Osteocyte (in vitro differentiated cells): Measurements from ENCODE around the gene GHR. TPM values are rescaled to one million over a fixed set of nuclear protein-coding genes. Genes with fewer than 3 reads are reported as not detected.
A peak's percentile ranks its signal among the peaks of the same experiment; 100 is the strongest.
"Not testable (repeated sequence)": the region's sequence is repeated elsewhere in the genome, so short reads cannot be mapped to it uniquely, and the experiment has no call there.

Source experiments
- DNase-seq: peaks from one replicate; pipeline ENCODE4 v3.0.0; 2021; ENCODE audit warnings: mixed read lengths; ENCODE audit not compliant: unreplicated experiment; ENCODE audit errors: extremely low spot score
- H3K27ac Mint-ChIP-seq: one replicate; pipeline ENCODE4 v1.8.0; 2021; ENCODE audit warnings: mild to moderate bottlenecking, mixed read lengths; ENCODE audit not compliant: unreplicated experiment
- H3K27me3 Mint-ChIP-seq: one replicate; pipeline ENCODE4 v1.8.0; 2021; ENCODE audit warnings: mixed read lengths; ENCODE audit not compliant: unreplicated experiment
- H3K36me3 Mint-ChIP-seq: one replicate; pipeline ENCODE4 v1.8.0; 2021; ENCODE audit warnings: mixed read lengths; ENCODE audit not compliant: unreplicated experiment
- H3K4me1 Mint-ChIP-seq: one replicate; pipeline ENCODE4 v1.8.0; 2021; ENCODE audit warnings: mixed read lengths; ENCODE audit not compliant: unreplicated experiment
- H3K4me3 Mint-ChIP-seq: one replicate; pipeline ENCODE4 v1.8.0; 2021; ENCODE audit warnings: mild to moderate bottlenecking, moderate library complexity, mixed read lengths; ENCODE audit not compliant: unreplicated experiment
- H3K9me3 Mint-ChIP-seq: one replicate; pipeline ENCODE4 v1.8.0; 2021; ENCODE audit warnings: mixed read lengths; ENCODE audit not compliant: unreplicated experiment
- CTCF ChIP-seq: fragments of 200-600 bp; sonication (generic); IDR thresholded peaks from 2 replicates; pipeline ENCODE4 v1.5.0; 2021; ENCODE audit warnings: antibody characterized with exemption, mild to moderate bottlenecking, moderate library complexity
- total RNA-seq: library from RNA; stranded (reverse); gene quantifications from 2 replicates; pipeline ENCODE4 v1.2.1, GENCODE V29; 2021

Gene GHR
- total RNA-seq, 1 donor from 2014 or later = 2.3 TPM

GRCh38 chr5:42655982-42656650 is 232.9 kb downstream of the GHR start:
- TF ChIP-seq CTCF = no peak
- Mint-ChIP-seq H3K9me3 (peaks cover 13% of the 10 kb centered on the region), H3K4me1 (no peaks in the 10 kb centered on the region), H3K36me3 (no peaks in the 10 kb centered on the region), H3K27ac (no peak overlapping the region), H3K4me3 (no peak overlapping the region), H3K27me3 (peaks cover 5% of the 10 kb centered on the region)
- DNase-seq = no peak

- peak; percentile 20 for TF ChIP-seq CTCF
- Mint-ChIP-seq H3K4me1 (no peaks in the 10 kb centered on the region), H3K27ac (no peak overlapping the region), H3K27me3 (peaks cover 5% of the 10 kb centered on the region), H3K9me3 (peaks cover 14% of the 10 kb centered on the region), H3K4me3 (no peak overlapping the region), H3K36me3 (no peaks in the 10 kb centered on the region)
- no peak for DNase-seq
Measured at GRCh38 chr5:42656651-42657015, 233.4 kb downstream of the GHR start.

GRCh38 chr5:42659869-42660268 is 236.6 kb downstream of the GHR start:
- peaks cover 17% of the 10 kb centered on the region for H3K9me3 Mint-ChIP-seq
- not testable (repeated sequence) for H3K27me3 Mint-ChIP-seq, DNase-seq, H3K27ac Mint-ChIP-seq, H3K4me3 Mint-ChIP-seq, H3K4me1 Mint-ChIP-seq, H3K36me3 Mint-ChIP-seq

- H3K36me3 Mint-ChIP-seq = no peaks in the 10 kb centered on the region
- no peaks in the 10 kb centered on the region for H3K4me1 Mint-ChIP-seq
- H3K27me3 Mint-ChIP-seq = no peaks in the 10 kb centered on the region
- DNase-seq = no peak
- no peak overlapping the region for H3K27ac Mint-ChIP-seq
- H3K4me3 Mint-ChIP-seq = no peak overlapping the region
- no peak for TF ChIP-seq CTCF
- peaks cover 6% of the 10 kb centered on the region for H3K9me3 Mint-ChIP-seq
Measured at GRCh38 chr5:42665857-42666256, 242.6 kb downstream of the GHR start.

- Mint-ChIP-seq H3K36me3 (no peaks in the 10 kb centered on the region), H3K4me3 (no peak overlapping the region), H3K27me3 (no peaks in the 10 kb centered on the region), H3K27ac (no peak overlapping the region), H3K4me1 (no peaks in the 10 kb centered on the region), H3K9me3 (peaks cover 5% of the 10 kb centered on the region)
- TF ChIP-seq CTCF = no peak
- no peak for DNase-seq
Measured at GRCh38 chr5:42666869-42667268, 243.6 kb downstream of the GHR start.

- no peak for TF ChIP-seq CTCF
- DNase-seq = no peak
- no peak overlapping the region for H3K4me3 Mint-ChIP-seq
- H3K27ac Mint-ChIP-seq = no peak overlapping the region
- H3K36me3 Mint-ChIP-seq = no peaks in the 10 kb centered on the region
- H3K9me3 Mint-ChIP-seq = peaks cover 5% of the 10 kb centered on the region
- H3K4me1 Mint-ChIP-seq = no peaks in the 10 kb centered on the region
- H3K27me3 Mint-ChIP-seq = no peaks in the 10 kb centered on the region
Measured at GRCh38 chr5:42668254-42668653, 245.0 kb downstream of the GHR start.
